DMS153 treated with DMSO at 0.1 percent for 48 hours (cell line): Measurements from ENCODE around the gene MIA3.
"Not testable (repeated sequence)": the region's sequence is repeated elsewhere in the genome, so short reads cannot be mapped to it uniquely, and the experiment has no call there.

Experiments used
- DNase-seq: peaks from one replicate; lab custom pipeline; 2025; ENCODE audit not compliant: unreplicated experiment; lab: John Stamatoyannopoulos, UW

MIA3 gene, protein sequence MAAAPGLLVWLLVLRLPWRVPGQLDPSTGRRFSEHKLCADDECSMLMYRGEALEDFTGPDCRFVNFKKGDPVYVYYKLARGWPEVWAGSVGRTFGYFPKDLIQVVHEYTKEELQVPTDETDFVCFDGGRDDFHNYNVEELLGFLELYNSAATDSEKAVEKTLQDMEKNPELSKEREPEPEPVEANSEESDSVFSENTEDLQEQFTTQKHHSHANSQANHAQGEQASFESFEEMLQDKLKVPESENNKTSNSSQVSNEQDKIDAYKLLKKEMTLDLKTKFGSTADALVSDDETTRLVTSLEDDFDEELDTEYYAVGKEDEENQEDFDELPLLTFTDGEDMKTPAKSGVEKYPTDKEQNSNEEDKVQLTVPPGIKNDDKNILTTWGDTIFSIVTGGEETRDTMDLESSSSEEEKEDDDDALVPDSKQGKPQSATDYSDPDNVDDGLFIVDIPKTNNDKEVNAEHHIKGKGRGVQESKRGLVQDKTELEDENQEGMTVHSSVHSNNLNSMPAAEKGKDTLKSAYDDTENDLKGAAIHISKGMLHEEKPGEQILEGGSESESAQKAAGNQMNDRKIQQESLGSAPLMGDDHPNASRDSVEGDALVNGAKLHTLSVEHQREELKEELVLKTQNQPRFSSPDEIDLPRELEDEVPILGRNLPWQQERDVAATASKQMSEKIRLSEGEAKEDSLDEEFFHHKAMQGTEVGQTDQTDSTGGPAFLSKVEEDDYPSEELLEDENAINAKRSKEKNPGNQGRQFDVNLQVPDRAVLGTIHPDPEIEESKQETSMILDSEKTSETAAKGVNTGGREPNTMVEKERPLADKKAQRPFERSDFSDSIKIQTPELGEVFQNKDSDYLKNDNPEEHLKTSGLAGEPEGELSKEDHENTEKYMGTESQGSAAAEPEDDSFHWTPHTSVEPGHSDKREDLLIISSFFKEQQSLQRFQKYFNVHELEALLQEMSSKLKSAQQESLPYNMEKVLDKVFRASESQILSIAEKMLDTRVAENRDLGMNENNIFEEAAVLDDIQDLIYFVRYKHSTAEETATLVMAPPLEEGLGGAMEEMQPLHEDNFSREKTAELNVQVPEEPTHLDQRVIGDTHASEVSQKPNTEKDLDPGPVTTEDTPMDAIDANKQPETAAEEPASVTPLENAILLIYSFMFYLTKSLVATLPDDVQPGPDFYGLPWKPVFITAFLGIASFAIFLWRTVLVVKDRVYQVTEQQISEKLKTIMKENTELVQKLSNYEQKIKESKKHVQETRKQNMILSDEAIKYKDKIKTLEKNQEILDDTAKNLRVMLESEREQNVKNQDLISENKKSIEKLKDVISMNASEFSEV (N-terminal part only)

DNA sequence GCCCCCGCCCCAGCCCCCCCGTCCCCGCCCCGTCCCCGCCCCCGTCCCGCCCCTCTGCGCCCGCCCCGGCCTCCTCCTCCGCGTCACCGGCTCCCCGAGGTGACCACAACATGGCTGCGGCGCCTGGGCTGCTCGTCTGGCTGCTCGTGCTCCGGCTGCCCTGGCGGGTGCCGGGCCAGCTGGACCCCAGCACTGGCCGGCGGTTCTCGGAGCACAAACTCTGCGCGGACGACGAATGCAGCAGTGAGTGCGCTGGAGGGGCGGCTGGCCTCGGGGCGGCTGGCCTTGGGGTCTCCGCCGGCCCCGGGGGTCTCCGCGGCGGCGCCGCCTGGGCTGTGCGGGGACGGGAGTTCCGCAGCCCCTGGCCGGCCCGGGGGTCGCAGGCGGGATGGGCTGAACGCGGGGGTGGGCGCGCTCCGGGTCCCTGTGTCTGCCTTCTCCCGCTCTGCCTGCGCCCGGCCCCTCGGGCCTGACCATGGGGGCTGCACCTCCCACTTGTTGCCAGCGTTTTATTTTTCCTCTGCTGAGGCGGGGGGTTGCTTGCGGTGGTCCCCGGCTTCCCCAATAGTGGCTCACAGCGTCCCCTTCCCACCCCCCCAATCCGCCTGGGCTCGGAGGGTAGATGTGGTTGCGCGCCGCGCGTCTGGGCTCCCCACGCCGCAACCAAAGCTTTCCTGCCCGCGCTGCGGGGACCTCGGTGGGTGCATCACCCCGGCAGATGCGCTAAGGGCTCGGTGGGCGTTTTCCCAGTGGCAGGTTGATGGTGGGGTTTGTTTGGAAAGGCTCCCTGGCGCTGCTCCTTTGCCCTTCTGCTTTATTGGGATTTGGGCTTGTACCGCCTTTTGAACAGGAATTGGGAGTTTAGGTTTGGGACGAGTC lies at the start of gene MIA3:
MIA3 (plus strand) TSS at position 97 of the 879 bp plus-strand sequence; CDS start at position 111, 14 bp downstream.
- DNase-seq, result peak; percentile 43

DNA sequence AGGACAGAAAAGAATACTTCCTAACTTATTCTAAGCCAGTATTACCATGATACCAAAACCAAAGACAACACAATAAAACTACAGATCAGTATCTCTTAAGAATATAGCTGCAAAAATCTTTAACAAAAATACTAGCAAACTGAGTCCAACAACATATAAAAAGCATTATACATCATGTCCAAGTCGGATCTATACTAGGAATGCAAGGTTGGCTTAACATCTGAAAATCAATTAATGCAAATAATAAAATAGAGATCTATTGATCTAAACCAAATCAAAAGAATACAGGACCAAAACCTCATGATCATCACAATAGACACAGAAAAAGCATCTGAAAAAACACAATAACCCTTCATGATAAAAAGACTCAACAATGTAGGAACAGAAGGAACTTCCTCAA lies 47.1 kb upstream of the MIA3 start:
- DNase-seq, result no peak

DNA sequence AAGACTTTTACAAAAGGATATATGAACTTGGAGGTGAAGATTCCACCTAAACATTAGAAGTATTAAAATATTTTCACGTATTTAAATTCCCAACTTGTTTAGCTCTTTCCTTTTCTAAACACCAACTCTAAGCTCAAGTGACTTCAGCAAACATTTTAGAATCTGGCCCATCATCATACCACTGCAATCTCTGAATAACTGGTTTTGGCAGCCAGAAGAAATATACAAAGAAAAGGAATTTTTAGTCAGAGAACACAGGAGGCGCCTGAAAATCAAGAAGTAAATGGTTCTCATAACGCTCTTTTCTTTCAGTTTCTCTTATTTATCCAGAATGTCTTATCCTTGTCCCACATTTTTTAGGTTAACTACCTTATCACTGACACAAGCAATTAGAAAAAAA lies 38.6 kb upstream of the MIA3 start:
- DNase-seq, result no peak

DNA sequence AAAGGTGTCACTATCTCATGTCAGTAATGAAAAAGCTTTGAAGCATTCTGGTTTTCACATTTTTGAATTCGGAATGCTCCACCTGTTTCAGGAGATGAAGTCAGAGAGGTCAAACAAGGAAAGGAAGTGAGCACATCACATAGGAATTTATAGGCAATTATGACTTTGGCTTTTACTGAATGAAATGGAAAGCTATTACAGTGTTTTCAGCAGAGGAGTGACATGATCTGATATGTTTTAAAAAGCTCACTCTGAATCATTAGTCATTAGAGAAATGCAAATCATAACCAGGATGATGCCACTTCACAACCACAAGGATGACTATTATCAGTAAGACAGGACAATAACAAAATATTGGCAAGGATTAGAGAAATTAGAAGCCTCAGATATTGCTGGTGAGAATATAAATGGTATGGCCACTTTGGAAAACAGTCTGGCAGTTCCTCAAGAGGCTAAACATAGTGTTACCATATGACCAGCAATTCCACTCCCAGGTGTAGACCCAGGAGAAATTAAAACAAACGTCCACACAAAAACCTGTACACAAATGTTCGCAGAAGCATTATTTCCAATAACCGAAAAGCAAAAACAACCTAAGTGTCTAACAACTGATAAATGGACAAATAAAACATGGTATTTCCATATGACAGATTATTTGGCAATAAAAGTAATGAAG lies 35.7 kb upstream of the MIA3 start:
- peak; percentile 26 for DNase-seq

DNA sequence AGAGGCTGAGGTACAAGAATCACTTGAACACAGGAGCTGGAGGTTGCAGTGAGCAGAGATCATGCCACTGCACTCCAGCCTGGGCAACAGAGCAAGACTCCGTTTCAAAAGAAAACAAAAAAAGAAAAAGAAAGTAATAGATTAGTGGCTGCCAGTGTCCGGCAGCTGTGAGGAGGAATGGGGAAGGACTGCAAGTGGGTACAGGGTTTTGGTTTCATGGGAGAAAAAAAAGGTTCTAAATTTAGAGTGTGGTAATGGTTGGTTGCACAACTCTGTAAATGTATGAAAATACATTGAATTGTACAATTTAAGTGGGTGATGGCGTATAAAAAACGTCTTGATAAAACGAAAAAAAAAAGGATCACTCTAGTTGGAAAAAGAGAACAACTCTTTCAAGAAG lies 34.8 kb upstream of the MIA3 start:
- DNase-seq, result no peak

DNA sequence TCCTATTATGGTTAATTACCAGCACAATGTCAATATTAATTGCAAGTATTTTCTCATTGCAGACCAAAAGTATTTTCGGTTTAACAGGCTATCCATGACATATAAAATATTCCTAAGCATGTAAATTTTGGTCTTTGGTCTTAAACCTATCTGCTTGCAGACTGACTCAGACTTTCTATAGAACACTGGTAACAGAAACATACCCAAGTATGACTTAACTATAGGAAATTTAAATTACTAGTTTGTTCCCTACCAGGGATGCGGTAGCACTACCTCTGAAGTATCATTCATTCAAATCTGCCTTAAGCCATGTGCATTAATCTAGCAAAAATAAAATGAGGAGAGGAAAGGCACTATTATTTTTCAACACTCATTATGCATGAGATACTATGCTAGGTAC lies 31.1 kb upstream of the MIA3 start:
- DNase-seq, result no peak

DNA sequence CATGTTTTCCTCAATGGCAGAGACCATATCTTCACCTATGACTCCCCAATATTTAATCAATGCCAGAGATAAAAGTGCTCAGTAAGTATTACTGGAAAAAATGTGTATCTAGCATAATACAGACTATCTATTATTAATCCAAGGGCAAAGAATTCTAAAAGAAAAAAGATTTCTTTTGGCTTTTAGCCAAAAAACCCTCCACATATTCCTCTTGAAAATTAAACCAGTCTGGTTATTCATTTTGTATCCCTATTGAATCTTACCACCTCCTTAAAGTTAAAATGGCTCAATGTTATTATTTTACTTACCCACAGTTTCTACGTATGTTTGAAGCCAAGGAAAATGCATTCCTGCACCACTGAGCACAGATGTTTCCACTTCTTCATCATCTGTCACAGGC lies 29.8 kb upstream of the MIA3 start:
- no peak for DNase-seq

DNA sequence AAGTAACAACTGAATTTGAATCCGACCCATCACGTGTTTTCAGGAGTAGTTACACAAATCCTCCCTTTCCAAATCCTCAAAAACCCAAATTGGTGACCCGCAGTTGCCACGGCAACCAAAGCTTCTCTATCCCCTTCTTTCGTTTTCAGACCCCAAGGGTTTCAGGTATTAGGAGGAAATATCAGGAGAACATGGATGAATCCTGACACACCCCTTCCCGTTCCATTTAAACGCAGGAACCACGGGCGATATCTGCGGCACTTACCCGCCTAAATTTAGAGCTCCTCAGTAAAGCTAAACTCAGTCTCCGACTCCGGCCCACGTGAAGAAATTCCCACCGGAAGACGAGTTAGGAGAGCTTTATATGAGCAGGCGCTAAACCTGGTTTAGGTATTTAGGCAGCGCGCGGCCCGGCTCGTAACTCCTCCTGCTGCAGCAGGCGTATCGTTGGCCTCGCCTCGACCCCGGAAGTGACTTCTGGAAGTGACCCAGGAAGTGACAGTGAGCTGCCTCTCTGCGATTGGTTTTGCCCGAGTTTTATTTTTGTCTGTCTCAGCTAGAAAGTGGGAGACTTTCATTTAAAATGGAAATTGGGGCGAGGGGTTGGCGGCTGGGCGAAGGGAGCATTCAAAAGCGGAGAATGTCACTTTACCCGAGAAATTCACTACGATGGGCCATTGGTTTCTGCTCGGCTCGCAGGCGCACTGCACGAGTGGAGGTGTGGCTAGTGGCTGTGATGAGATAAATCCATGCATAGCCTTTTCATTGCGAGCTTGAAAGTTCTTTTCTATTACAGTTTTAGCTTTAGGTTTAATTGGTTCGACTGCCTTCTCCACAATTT lies 28.2 kb upstream of the MIA3 start, which contains the start of gene TAF1A:
TAF1A (minus strand) TSS at position 472 of the 841 bp plus-strand sequence.
- peak; percentile 92 for DNase-seq

DNA sequence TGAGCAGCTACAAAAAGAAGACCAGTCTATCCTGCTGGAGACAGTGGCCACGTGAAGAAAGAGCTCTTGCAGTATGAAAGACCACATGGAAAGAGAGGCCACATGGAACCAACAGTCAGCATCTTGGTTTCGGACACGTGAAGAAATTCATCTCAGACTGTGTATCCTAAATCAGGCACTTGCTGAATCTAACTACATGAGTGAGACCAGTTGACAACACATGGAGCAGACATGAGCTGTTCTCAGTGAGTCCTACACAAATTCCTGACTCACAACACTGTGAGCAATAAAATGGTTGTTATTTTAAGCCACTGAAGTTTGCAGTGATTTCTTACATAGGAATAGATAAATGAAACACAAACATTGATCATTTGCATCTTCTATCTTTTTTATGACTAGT lies 25.7 kb upstream of the MIA3 start:
- no peak for DNase-seq

DNA sequence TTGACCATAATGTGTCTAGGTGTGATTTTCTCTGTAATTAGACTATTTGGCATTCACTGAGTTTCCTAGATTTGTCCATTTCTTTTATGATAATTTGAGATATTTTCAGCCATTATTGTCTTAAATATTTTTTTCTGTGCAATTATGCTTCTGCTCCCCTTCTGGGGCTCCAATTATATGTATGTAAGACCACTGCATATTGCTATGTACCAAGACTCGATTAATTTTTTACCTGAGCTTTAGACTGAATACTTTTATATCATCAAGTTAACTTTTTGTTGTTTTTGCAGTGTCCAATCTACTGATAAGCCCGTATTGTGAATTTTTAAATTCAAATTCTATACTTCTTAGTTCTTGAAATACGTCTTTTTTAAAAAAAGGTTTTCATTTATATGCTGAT lies 23.1 kb upstream of the MIA3 start:
- DNase-seq, result no peak

DNA sequence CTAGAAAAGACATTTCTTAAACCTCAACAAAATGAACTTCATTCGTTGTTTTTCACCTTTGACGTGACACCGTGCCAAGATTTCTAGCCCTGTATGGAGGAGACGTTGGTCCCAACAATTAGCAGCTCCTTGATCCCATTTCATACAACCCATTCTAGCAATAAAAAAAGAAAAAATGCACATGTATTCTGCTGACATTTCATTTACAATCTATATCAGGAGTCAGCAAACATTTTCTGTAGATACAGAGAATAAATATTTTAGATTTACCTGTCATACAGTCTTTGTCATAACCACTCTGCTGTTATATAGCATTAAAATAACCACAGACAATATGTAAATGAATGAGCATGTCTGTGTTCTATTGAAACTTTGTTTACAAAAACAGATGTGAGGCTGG lies 21.2 kb upstream of the MIA3 start:
- DNase-seq, result no peak

DNA sequence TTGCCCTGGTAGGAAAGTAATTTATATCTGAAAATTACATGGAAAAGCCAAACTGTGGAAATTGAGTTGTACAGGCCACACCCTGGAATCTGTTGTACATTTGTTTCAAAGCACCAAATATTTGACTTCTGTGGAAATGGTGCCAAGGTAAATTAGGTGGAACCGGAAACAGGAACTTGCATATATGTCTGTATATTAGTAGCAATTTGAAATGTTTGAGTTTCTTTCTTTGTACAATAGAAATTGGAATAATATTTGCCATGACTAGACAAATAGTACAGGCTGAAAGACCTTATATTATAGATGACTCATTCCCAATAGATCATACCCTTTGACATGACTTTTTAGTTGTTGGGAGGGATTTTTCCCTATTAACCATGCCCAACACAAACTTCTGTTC lies 17.6 kb upstream of the MIA3 start:
- DNase-seq, result peak; percentile 68

DNA sequence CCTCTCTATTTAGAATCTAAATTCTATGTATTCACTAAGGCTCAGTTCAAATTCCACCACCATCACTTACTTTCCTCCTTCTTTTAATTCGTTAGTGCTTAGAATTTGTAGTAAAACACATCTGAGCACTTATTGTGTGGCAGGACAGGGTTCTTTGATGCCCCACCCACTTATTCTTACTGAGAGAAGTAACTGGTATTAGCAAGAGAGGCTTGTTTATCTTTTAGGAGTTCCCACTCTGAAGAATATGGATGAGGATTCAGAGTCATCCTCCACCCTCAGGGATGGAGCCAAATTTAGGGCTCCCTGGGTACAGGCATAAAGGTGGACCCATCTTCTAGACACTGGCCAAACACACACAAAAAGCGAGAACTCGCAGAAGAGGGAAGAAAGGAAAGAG lies 16.6 kb upstream of the MIA3 start:
- DNase-seq, result no peak

DNA sequence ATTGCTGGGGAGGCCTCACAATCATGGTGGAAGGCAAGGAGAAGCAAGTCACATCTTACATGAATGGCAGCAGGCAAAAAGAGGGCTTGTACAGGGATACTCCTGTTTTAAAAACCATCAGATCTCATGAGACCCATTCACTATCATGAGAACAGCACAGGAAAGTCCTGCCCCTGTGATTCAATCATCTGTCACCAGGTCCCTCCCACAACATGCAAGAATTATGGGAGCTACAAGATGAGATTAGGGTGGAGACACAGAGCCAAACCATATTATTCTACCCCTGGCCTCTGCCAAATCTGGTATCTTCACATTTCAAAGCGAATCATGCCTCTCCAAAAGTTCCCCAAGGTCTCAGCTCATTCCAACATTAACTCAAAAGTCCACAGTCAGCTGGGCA lies 11.1 kb upstream of the MIA3 start:
- DNase-seq, result no peak

DNA sequence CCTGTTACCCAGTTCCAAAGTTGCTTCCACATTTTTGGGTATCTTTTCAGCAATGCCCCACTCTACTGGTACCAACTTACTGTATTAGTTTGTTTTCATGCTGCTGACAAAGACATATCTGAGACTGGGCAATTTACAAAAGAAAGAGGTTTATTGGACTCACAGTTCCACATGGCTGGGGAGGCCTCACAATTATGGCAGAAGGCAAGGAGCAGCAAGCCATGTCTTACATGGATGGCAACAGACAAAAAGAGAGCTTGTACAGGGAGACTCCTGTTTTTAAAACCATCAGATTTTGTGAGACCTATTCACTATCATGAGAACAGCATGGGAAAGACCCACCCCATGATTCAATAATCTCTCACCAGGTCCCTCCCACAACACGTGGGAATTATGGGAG lies 8.8 kb upstream of the MIA3 start:
- not testable (repeated sequence) for DNase-seq

DNA sequence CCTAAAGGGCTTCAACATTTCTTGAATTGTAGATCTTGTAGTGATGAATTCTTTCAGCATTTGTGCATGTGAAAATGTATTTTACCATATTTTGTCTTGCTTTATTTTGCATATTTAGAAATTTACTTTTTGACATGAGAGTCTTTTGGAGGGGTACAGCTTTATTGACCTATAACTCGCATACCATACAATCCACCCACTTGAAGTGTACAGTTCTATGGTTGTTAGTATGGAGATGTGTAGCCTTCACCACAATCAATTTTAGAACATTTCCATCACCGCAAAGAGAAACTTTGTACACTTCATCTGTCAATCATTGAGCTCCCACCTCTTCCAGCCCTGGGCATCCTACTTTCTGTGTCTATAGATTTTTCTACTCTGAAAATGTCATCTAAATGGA lies 7.2 kb upstream of the MIA3 start:
- no peak for DNase-seq

DNA sequence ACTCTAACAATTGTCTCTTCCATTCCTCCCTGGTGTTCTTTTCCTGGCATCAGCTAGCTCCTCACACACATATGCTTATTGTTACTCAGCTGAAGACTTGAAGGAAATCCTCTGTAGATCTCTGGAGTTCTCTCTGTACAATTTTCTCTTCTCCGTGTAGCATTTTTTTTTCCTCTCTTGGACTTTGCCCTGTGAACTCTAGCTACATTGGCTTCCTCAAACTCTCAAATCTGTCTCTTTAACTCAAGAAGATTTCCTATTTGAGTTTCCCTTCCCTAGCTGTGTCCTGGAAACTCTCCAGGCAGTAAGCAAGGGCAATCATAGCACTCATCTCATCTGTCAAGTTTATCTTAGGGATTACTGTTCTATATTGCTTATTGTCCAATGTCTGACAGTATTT lies 4.3 kb upstream of the MIA3 start:
- no peak for DNase-seq

DNA sequence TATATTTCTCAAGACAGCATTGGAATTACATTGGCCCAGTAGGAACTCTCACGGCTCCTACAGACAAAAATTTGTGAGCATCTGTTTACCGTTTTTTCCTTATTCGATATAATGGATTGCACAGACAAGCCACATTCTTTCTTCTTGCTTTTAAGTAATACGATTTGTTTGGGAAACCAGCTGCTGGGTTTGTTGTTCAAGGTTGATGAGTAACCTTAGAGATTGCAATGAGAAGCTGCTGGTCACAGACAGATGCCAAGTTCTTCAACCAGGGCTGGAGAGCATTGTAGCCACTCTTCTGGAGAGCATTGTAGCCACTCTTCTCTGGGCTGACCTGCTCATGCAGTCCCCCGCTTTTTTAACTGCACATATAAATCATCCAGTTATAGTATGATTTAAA lies 1.4 kb upstream of the MIA3 start:
- no peak for DNase-seq
